ENCODE data around the gene LCN6. TPM values are rescaled to one million over a fixed set of nuclear protein-coding genes. Genes with fewer than 3 reads are reported as not detected.

LCN6 gene
- total RNA-seq, 1 experiment from 2014 or later: not detected

GRCh38 chr9:136763649-136764035 is 15.3 kb upstream of the LCN6 start:
- Histone ChIP-seq H3K4me2 (ENCODE audit: insufficient read depth, insufficient read length, low read length) (no peak overlapping the region), H2BK5ac (ENCODE audit: insufficient read length, low read length) (no peak overlapping the region), H3K9ac (ENCODE audit: extremely low read depth, insufficient read length, low read length) (no peak overlapping the region), H2BK20ac (ENCODE audit: low read depth, low read length, poor library complexity, severe bottlenecking) (no peak overlapping the region), H4K8ac (replicated peaks; ENCODE audit: insufficient read length, low read depth, low read length) (no peak overlapping the region), H2AK5ac (ENCODE audit: insufficient read length, low read length) (no peak overlapping the region), H3K27ac (ENCODE audit: insufficient read length, low read depth, low read length) (no peak overlapping the region), H2BK120ac (ENCODE audit: low read depth, low read length, poor library complexity, severe bottlenecking) (no peak overlapping the region), H3K27me3 (ENCODE audit: insufficient read depth, low read length) (no peaks in the 10 kb centered on the region), H2BK15ac (ENCODE audit: low read depth, low read length) (no peak overlapping the region), H4K5ac (ENCODE audit: insufficient read length, low read depth, low read length) (no peak overlapping the region), H3K4ac (ENCODE audit: low read depth, low read length) (no peak overlapping the region), H4K91ac (ENCODE audit: insufficient read length, low read depth, low read length) (no peak overlapping the region), H3K23ac (ENCODE audit: insufficient read length, low read depth, low read length) (no peak overlapping the region), H3K18ac (ENCODE audit: insufficient read length, low read depth, low read length) (no peak overlapping the region), H3K56ac (ENCODE audit: insufficient read length, low read depth, low read length) (no peak overlapping the region), H2AFZ (ENCODE audit: low read length) (no peak overlapping the region), H4K20me1 (ENCODE audit: control insufficient read depth, insufficient read depth, insufficient read length) (no peaks in the 10 kb centered on the region), H3K79me1 (ENCODE audit: insufficient read depth, low read depth, low read length, poor library complexity, severe bottlenecking) (no peaks in the 10 kb centered on the region), H3K4me1 (ENCODE audit: insufficient read depth, low read length) (no peaks in the 10 kb centered on the region), H3T11ph (ENCODE audit: low read length) (no peak overlapping the region), H3K79me2 (ENCODE audit: insufficient read depth, low read length) (no peaks in the 10 kb centered on the region), H3K14ac (ENCODE audit: insufficient read depth, low read length) (no peak overlapping the region), H3K9me3 (ENCODE audit: control insufficient read depth, low read depth, low read length) (no peaks in the 10 kb centered on the region), H2BK12ac (ENCODE audit: insufficient read length, low read depth, low read length) (no peak overlapping the region), H3K23me2 (ENCODE audit: insufficient read length, low read depth, low read length, poor library complexity, severe bottlenecking) (no peaks in the 10 kb centered on the region)
- H3K27ac Mint-ChIP-seq: no peak overlapping the region
- peaks cover 18% of the 10 kb centered on the region for H3K27me3 Mint-ChIP-seq (ENCODE audit: low read depth)
- peaks cover 15 to 28% of the 10 kb centered on the region in 2 experiments for H3K4me1 Mint-ChIP-seq
- H3K36me3 Mint-ChIP-seq (ENCODE audit: insufficient read depth in 1 of 3, low read depth in 3 of 3): no peaks in the 10 kb centered on the region; a peak in 1 of 7 replicates
- DNase-seq: peak; percentile 41
- H3K4me3 Mint-ChIP-seq: no peak overlapping the region
- no CpG with 5 or more reads among the region's 14 CpGs for WGBS (ENCODE audit: extremely low coverage, insufficient read length, low lambda C conversion rate)
- TF ChIP-seq, protein P1, sequence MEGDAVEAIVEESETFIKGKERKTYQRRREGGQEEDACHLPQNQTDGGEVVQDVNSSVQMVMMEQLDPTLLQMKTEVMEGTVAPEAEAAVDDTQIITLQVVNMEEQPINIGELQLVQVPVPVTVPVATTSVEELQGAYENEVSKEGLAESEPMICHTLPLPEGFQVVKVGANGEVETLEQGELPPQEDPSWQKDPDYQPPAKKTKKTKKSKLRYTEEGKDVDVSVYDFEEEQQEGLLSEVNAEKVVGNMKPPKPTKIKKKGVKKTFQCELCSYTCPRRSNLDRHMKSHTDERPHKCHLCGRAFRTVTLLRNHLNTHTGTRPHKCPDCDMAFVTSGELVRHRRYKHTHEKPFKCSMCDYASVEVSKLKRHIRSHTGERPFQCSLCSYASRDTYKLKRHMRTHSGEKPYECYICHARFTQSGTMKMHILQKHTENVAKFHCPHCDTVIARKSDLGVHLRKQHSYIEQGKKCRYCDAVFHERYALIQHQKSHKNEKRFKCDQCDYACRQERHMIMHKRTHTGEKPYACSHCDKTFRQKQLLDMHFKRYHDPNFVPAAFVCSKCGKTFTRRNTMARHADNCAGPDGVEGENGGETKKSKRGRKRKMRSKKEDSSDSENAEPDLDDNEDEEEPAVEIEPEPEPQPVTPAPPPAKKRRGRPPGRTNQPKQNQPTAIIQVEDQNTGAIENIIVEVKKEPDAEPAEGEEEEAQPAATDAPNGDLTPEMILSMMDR (conservative IDR thresholded peaks at IDR 0.05): no peak
- H3K9me3 Mint-ChIP-seq: peaks cover 0 to 5% of the 10 kb centered on the region in 2 experiments; a peak in 1 of 5 replicates
